SK-N-MC (cell line): ENCODE results near the gene ZC3H14.

Experiments used
- EZH2 ChIP-seq: fragments of 200-600 bp; sonication (generic); IDR thresholded peaks from one replicate; pipeline ENCODE4 v1.6.1; 2017; ENCODE audit warnings: antibody characterized with exemption
- POLR2AphosphoS5 ChIP-seq: IDR thresholded peaks from 2 replicates; pipeline ENCODE4 v1.6.1; 2012; ENCODE audit warnings: mild to moderate bottlenecking, low read depth, low read length, borderline replicate concordance

DNA sequence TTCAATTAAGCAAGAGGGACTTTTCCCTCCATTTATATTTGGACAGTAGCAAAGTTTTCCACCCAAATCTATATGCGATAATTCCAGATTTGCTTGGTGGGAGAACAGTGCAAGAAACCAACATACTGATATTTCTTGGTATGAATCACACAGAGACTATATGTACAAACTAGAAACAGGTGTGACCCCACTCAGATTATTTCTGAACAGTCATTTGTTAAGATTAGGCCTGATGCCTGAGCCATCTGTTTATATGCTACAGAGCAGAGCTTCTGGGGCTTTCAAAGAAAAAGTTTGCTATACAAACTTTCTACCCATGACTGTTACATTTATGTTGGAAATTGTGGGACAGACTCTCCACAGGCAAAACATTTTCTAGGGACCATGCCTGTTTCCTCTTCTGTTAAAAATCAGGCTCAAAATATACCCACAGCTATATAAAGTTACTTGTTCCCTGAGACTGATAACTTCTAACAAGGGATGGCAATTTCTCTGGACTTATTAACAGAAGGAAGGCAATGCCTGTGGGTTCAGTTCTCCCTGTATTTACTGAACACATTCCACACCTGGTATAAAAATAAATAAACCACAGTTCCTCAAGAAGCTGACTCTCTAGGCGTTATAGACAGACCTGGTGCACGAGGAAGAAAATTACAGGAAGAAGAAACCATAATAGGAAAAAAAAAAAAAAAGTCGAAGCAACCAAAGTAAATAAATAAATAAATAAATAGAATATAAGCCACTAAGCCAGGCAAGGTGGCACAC lies 16.0 kb upstream of the ZC3H14 start:
- no peak for TF ChIP-seq POLR2AphosphoS5
- TF ChIP-seq EZH2, result no peak
